Measurements from ENCODE around the gene ASPHD1.
"Not testable (repeated sequence)": the region's sequence is repeated elsewhere in the genome, so short reads cannot be mapped to it uniquely, and the experiment has no call there.

ASPHD1 gene

GRCh38 chr16:29900102-29900887 is at the start of gene ASPHD1:
ASPHD1 (plus strand) TSS chr16:29900488; CDS start chr16:29900972, 484 bp downstream.
- DNase-seq = no peak

- no peak for DNase-seq
Observed at GRCh38 chr16:29850998-29851397, 49.3 kb upstream of the ASPHD1 start.

GRCh38 chr16:29852654-29853053 is 47.6 kb upstream of the ASPHD1 start:
- DNase-seq = no peak

- DNase-seq = no peak
Observed at GRCh38 chr16:29854520-29855100, 45.7 kb upstream of the ASPHD1 start.

- DNase-seq = no peak
Observed at GRCh38 chr16:29857133-29857760, 43.0 kb upstream of the ASPHD1 start.

GRCh38 chr16:29858149-29858849 is 42.0 kb upstream of the ASPHD1 start:
- DNase-seq = no peak

GRCh38 chr16:29858974-29859373 is 41.3 kb upstream of the ASPHD1 start:
- DNase-seq = no peak

GRCh38 chr16:29860218-29860617 is 40.1 kb upstream of the ASPHD1 start:
- DNase-seq = no peak

- DNase-seq = no peak
Observed at GRCh38 chr16:29862383-29862883, 37.9 kb upstream of the ASPHD1 start.

- peak; percentile 87 to 93 for DNase-seq
Observed at GRCh38 chr16:29862884-29863668, 37.2 kb upstream of the ASPHD1 start, which contains the start of gene CDIPT. CDIPT (minus strand) TSS chr16:29863226; CDS start chr16:29862857, 369 bp downstream.

GRCh38 chr16:29863669-29863984 is 36.7 kb upstream of the ASPHD1 start:
- DNase-seq = no peak

- DNase-seq = no peak
Observed at GRCh38 chr16:29864205-29864604, 36.1 kb upstream of the ASPHD1 start.

- no peak for DNase-seq
Observed at GRCh38 chr16:29868396-29869009, 31.8 kb upstream of the ASPHD1 start.

- DNase-seq = not testable (repeated sequence)
Observed at GRCh38 chr16:29869067-29869466, 31.2 kb upstream of the ASPHD1 start.

- no peak for DNase-seq
Observed at GRCh38 chr16:29871822-29872546, 28.3 kb upstream of the ASPHD1 start.

- no peak for DNase-seq
Observed at GRCh38 chr16:29873319-29873718, 27.0 kb upstream of the ASPHD1 start.

GRCh38 chr16:29875206-29875605 is 25.1 kb upstream of the ASPHD1 start:
- no peak for DNase-seq

GRCh38 chr16:29876217-29876593 is 24.1 kb upstream of the ASPHD1 start:
- DNase-seq = no peak

GRCh38 chr16:29876594-29877249 is 23.6 kb upstream of the ASPHD1 start:
- no peak for DNase-seq

- peak; percentile 84 to 85 for DNase-seq
Observed at GRCh38 chr16:29877266-29877961, 22.9 kb upstream of the ASPHD1 start.
